HG03565 (cell line): Measurements from ENCODE around the gene MAGOH.

ENCODE experiments used
- ATAC-seq: cut with Tn5 transposase; IDR thresholded peaks from one replicate; pipeline ENCODE4 v1.9.1; 2021; ENCODE audit warnings: mild to moderate bottlenecking, moderate library complexity; ENCODE audit not compliant: unreplicated experiment

MAGOH gene

DNA sequence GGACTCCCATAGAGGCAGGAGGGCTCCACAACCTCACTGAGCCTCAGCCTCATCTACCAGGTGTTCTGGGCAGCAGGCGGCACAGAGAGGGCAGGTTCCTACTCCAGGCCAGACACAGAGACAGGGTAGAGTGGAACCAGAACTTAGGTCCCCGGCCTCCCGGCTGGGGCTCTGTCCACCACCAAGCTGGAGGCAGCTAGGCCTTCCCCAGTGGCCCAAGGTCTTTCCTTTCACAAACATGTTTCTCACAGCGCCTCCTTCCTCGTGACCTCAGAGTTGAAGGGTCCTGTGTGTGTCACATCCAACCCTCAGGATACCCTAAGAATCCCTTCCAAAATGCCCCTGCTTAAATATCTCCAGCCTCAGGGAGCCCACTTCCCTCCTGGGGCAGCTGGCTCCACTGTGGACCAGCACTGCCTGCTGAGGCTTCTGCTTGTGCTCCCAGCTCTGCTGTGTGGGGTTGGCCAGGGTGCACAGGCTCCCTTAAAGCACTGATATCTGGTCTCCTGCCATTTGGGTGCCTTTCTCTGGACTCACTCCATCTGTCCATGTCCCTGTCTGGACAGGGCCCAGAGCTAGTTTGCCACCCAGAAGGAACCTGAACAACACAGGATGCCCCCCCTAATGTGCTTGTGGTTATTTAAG lies 33.2 kb upstream of the MAGOH start:
- no peak for ATAC-seq

DNA sequence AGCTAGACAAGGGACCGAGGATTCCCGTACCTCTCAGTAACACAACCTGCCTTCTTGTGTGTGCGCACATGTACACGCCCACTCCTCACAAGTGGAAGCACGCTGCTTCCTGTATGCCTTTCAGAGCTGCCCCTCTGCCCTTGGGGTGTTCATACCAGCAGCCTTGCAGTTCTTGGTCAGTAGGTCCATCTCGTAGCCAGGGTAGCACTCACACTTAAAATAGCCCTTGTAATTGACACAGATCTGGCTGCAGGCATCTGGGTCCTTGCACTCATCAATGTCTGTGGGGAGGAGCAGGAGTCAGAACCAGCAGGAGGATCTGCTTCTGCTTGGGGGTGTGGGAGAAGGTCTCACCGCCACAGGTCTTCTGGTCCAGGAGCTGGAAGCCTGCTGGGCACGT lies 32.6 kb upstream of the MAGOH start:
- no peak for ATAC-seq

DNA sequence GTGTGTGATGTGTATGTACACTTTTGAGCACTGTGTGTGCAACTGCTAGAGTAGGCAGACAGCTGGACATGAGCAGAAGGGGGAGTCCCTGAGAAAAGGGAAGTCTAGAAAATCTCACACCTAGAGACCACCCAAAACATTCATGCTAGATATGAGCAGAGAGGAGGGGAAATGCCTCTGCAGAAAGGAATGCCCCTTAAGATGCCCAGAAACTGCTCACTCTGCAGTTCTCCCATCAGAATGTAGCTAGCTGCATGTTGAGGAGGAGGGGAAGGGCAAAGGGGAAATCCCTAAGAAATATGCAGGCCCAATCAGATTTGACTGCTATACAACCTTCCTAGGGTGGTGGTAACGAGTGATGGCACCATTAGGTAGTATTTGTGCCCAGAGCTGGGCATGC lies 31.8 kb upstream of the MAGOH start:
- no peak for ATAC-seq

DNA sequence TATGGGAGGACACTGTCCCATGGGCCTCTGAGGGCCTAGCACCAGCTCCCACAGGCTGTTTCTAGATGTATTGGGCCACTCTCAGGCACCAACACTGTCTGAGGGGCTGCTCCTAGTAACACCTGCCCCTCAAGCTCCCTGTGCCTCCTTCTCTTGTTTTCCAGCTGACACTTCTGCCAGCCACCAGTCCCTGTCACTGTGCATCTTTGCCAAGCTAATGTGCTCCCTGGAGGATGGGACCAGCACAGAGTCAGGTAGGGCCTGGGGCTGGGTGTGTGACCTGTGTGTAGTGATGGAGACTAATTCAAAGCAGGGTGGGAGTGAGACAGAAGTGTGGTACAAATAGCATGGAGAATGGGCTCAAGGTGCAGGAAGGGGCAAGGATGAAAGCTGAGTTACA lies 29.4 kb upstream of the MAGOH start:
- ATAC-seq = no peak

GRCh38 chr1:53266038-53266437 lies 27.7 kb upstream of the MAGOH start:
- no peak for ATAC-seq

- ATAC-seq = no peak
Measured at GRCh38 chr1:53265581-53265980, 27.3 kb upstream of the MAGOH start.

DNA sequence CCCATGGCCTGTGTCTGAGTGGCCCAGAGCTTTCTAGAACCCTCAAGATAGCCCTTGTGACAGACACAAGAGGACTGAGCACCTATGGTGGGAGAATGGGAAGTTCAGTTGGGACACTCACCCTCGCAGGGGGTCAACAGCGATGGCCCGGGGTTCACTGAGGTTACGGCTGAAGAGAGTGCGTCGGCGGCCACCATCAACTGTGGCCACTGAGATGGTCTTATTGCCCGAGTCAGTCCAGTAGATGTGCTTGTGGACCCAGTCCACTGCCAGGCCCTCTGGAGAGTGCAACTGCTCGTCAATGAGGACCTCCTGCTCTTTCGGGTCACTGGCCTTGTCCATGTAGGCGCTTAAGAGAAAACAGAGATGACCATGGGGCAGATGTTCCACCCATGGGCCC lies 25.7 kb upstream of the MAGOH start:
- no peak for ATAC-seq

- no peak for ATAC-seq
Measured at GRCh38 chr1:53262000-53262399, 23.7 kb upstream of the MAGOH start.

DNA sequence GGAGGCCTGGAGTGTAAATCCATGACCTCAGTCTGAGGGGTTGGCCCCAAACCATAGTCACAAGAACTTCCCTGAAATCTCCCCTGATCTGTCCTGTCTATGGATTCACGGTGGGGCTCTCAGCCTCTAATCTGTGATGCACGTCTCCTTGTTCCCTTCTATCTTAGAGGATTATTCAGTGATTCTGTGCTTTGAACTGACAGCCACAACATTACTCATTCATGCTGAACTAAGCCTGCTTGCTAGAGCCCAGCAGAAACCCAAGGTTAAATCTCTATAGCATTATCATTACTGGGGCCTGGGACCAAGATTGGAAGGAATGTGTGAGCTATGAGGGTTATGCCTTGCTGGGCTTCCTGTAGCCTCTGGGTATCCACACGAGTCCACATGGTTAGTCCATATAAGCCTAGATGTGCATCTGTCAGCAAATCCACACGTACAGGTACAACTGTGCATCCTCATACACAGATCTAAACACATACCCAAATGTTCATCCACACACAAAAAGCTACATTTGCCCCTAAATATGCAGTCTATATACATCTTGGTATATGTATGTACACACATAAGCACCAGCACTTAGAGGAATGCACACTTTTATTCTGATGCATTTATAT lies 22.4 kb upstream of the MAGOH start:
- no peak for ATAC-seq

- ATAC-seq = no peak
Measured at GRCh38 chr1:53259932-53260331, 21.6 kb upstream of the MAGOH start.

DNA sequence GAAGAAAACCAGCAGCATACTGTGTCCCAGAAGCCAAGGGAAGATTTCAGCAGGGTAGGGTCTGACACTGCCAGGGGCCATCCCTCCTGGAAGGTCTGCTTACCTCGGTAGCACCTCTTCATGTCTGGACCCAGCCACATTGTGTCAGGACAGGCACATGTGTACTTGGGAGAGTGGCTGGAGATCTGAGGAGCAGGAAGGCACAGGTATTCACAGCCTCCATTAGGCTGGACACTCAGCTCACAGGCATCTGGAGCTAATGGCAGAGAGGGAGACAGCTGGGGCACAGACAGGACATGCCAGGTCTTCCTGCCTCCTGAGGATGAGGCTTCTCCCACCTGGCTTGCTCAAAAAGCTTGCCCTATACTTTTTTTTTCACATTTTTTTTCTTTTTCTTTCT lies 19.9 kb upstream of the MAGOH start:
- ATAC-seq = no peak

DNA sequence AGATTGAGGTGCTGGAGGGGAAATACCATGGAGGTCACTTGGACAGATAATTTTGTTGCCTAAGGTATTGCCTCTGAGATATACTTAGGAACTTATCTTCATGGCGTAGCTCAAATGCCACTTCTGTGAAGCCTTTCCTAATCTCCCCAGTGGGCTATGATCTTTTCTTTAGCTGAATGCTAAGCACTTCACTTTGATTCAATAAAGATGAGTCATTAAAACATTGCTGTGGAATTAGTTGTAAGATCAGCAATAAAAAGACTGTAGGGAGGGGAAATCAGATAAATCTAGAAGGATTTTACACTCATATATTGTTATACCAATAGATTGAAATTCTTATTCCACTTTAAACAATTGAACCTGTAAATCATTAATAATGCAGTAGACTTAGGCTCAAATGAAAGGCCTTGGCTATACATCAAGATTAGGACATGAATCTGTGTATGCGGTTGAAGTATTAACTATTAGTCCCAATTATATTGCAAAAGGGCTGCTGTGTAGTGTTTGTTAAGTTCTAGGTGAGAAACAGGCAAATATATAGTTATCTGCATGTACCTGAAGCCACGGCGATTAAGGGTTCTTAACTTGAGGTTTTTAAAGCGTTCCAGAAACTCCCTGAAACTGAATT lies 19.2 kb upstream of the MAGOH start:
- no peak for ATAC-seq

GRCh38 chr1:53256511-53257453 lies 18.5 kb upstream of the MAGOH start:
- no peak for ATAC-seq

- ATAC-seq = no peak
Measured at GRCh38 chr1:53255031-53255430, 16.7 kb upstream of the MAGOH start.

GRCh38 chr1:53254011-53254640 lies 15.8 kb upstream of the MAGOH start:
- ATAC-seq = no peak

GRCh38 chr1:53250325-53250724 lies 12.0 kb upstream of the MAGOH start:
- no peak for ATAC-seq

- no peak for ATAC-seq
Measured at GRCh38 chr1:53249706-53250105, 11.4 kb upstream of the MAGOH start.

DNA sequence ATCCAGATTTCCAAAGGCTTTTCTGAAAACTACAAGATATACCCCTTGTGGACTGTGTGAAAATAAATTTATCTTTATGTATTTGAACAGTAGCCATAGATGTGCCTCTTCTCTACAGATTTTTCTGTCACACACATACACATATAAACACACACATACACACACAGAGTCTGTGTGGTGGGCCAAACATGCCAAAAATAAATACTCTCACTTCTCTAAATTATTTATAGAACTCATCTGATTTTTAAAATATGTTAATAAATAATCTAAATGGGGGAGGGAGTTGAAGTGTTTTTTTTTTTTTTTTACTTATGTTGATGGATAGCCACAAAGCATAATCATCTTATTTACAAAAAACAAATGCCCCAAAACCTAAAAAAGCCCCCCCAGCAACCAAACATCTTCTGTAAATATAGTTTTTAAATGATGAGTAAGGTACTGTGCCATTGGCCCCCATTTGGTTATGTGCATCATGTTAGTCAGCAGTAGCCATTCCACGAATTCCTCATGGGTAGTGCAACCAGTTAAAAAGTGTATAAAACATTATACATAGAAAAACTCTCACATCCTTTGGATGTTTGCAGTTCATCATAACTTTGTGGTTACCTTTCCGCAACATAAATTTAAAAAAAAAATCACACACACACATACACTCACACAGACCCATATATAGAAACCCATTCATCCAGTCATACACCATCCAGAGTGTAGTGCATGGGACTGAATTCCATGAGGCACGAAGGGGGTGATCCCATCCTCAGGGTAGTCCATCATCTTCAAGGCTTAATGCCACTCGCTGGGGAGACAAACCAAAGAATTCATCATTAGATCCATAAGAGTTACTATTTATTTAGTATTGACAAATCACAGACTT lies 8.2 kb upstream of the MAGOH start:
- ATAC-seq = no peak

DNA sequence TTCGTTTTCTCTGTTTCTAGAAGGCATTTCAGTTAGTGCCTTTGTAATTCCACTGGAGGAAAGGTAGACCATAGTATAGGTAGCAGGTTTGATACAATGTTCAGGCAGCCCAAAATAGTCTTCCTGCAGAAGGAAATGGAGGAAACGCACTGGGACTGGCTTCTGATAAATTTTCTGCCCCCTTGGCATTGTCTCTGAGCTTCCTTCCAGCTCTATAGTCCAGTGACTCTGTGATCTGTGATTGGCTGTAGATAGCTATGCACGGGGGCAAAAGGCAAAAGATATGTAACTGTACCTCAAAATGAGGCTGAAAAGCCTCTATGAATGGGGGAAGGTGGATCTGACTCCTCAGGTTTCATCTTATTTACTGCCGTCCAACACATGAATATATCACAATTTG lies 5.8 kb upstream of the MAGOH start:
- ATAC-seq = no peak

DNA sequence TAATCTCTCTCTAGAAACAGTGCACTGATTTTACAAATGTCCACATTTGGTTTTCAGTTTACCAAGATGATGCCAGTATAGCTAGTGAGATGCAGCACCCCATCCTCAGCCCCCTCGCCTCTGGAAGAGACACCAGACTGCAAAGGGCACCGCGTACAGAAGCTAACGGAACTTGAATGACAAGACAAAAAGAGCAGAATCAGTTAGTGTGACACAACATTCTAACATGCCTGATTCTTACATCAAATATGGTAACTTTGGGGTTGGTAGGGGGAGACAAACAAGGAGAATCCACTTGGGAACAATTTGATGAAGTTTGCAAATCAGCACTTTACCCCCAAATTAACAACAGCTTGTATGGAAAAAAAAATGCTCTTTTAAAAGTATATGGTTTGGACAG lies 4.1 kb upstream of the MAGOH start:
- ATAC-seq = no peak
